ENCODE data around the gene STX18. TPM values are rescaled to one million over a fixed set of nuclear protein-coding genes. Genes with fewer than 3 reads are reported as not detected.

STX18 gene
- total RNA-seq, 1 donor from 2014 or later = 24.0 TPM

DNA sequence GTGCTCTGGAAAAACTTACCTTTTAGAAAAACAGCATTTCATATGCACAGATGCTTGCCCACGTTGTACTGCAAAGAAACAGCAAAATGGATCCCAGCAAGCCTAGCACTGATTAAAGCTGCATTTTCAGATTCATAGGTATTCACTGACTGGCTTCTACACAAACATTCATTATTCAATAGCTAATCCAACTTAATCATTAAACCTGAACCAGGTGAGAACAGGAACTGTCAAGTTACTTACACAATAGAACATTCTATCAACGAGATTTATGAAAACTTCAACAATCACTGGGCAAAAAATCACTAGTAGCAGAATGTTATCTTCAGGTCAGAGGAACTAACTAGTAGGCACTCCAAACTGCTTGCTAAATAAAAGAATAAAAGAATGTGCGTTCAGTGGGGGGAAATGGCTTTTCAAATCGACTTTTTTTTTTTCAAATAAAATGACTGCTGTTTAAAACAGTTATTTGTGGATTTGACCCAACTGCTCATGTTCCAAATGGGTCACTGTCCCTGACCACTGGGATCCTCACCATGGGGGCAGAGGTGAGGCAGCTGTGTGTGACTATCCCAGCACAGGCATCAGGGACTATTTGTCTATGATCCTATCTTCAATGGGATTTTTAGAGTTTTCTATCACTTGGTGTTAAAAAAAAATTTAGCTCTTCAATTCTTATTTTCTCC lies 42.3 kb downstream of the STX18 start:
- H3K36me3 ChIP-seq (ENCODE audit: insufficient read depth, low read length) = no peaks in the 10 kb centered on the region
- H3K4me3 ChIP-seq (ENCODE audit: insufficient read depth, low read depth, low read length) = no peak overlapping the region
- DNase-seq (ENCODE audit: low read depth) = no peak
- H3K27ac ChIP-seq (ENCODE audit: low read depth, low read length) = no peak overlapping the region
- H3K27ac Mint-ChIP-seq (ENCODE audit: unreplicated experiment) = no peak overlapping the region
- peaks cover 57% of the 10 kb centered on the region for H4K20me1 ChIP-seq (ENCODE audit: insufficient read depth, low read length)
- no peak overlapping the region for H3K9ac ChIP-seq (ENCODE audit: low read length)
- peaks cover 6% of the 10 kb centered on the region for H3K4me1 ChIP-seq (ENCODE audit: insufficient read depth, low read length)
- H3K27me3 ChIP-seq (ENCODE audit: insufficient read depth, low read length) = no peaks in the 10 kb centered on the region
- no peak overlapping the region for H2AFZ ChIP-seq (ENCODE audit: low read depth, low read length)
- no peak overlapping the region for H3K4me2 ChIP-seq (ENCODE audit: low read length)
- H3K9me3 Mint-ChIP-seq (ENCODE audit: unreplicated experiment) = no peaks in the 10 kb centered on the region
- H3K27me3 Mint-ChIP-seq (ENCODE audit: low read depth, unreplicated experiment) = no peaks in the 10 kb centered on the region
- no peak for TF ChIP-seq EZH2 (IDR thresholded peaks at IDR 0.05; ENCODE audit: insufficient read depth, low read length)
- TF ChIP-seq, protein P1, sequence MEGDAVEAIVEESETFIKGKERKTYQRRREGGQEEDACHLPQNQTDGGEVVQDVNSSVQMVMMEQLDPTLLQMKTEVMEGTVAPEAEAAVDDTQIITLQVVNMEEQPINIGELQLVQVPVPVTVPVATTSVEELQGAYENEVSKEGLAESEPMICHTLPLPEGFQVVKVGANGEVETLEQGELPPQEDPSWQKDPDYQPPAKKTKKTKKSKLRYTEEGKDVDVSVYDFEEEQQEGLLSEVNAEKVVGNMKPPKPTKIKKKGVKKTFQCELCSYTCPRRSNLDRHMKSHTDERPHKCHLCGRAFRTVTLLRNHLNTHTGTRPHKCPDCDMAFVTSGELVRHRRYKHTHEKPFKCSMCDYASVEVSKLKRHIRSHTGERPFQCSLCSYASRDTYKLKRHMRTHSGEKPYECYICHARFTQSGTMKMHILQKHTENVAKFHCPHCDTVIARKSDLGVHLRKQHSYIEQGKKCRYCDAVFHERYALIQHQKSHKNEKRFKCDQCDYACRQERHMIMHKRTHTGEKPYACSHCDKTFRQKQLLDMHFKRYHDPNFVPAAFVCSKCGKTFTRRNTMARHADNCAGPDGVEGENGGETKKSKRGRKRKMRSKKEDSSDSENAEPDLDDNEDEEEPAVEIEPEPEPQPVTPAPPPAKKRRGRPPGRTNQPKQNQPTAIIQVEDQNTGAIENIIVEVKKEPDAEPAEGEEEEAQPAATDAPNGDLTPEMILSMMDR (IDR thresholded peaks at IDR 0.05; ENCODE audit: insufficient read depth, low read depth, low read length) = no peak
- H3K4me1 Mint-ChIP-seq (ENCODE audit: low read depth, unreplicated experiment) = peaks cover 26% of the 10 kb centered on the region
- FAIRE-seq = no peak
- no peak overlapping the region for H3K4me3 Mint-ChIP-seq (ENCODE audit: unreplicated experiment)
- no peaks in the 10 kb centered on the region for H3K9me3 ChIP-seq (ENCODE audit: insufficient read depth, low read depth, low read length)
- H3K36me3 Mint-ChIP-seq (ENCODE audit: low read depth, unreplicated experiment) = no peaks in the 10 kb centered on the region
- peaks cover 19% of the 10 kb centered on the region for H3K79me2 ChIP-seq (ENCODE audit: insufficient read depth, low read length)

DNA sequence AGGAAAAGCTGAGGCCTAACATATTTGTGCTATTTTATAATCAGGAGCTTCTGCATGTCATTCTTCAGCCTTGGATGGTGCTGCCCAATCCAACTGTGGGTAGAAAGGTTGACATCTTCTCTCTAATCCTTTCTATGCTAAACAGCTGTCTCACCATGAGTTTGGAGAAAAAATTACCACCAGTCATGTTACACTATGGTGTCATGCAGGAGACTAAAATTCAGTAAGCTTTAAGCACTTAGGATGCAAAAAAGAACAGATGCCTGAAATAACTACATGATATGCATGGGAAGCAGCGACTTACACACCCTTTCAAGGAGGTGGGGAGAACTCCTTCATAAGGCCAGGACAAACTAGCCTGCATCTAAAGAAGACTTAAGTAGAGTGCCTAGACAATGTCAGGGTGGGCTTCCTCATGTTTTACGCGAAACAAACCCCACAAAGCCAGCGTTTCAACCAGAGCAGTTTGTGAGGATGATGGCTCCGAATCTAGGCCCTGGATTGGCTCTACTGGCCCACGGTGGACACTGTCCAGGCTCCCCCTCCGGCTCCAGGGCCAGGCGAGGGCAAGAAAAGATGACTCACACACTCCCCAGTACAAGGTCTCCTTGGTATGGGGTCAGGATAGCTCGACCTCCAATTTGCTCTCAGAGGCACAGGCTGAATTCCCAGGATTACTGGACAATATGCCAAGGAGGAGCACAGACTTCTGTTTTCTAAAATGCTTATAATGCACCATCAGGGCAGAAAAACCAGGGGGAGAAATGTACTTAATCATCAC lies 45.1 kb downstream of the STX18 start:
- peaks cover 22% of the 10 kb centered on the region for H3K4me1 Mint-ChIP-seq (ENCODE audit: low read depth, unreplicated experiment)
- Histone ChIP-seq H3K4me2 (ENCODE audit: low read length) (no peak overlapping the region), H3K4me3 (ENCODE audit: insufficient read depth, low read depth, low read length) (no peak overlapping the region)

More for the DNA sequence above, 45.1 kb downstream of the STX18 start:
- H3K27me3 Mint-ChIP-seq (ENCODE audit: low read depth, unreplicated experiment) = no peaks in the 10 kb centered on the region
- Histone ChIP-seq H3K27ac (ENCODE audit: low read depth, low read length) (no peak overlapping the region), H3K27me3 (ENCODE audit: insufficient read depth, low read length) (no peaks in the 10 kb centered on the region), H4K20me1 (ENCODE audit: insufficient read depth, low read length) (peaks cover 58% of the 10 kb centered on the region), H3K9ac (ENCODE audit: low read length) (no peak overlapping the region), H3K79me2 (ENCODE audit: insufficient read depth, low read length) (peaks cover 21% of the 10 kb centered on the region), H3K4me1 (ENCODE audit: insufficient read depth, low read length) (peaks cover 2% of the 10 kb centered on the region), H3K36me3 (ENCODE audit: insufficient read depth, low read length) (no peaks in the 10 kb centered on the region), H2AFZ (ENCODE audit: low read depth, low read length) (no peak overlapping the region), H3K9me3 (ENCODE audit: insufficient read depth, low read depth, low read length) (no peaks in the 10 kb centered on the region)
- DNase-seq (ENCODE audit: low read depth) (no peak), FAIRE-seq (no peak)
- TF ChIP-seq, protein P1 (IDR thresholded peaks at IDR 0.05; ENCODE audit: insufficient read depth, low read depth, low read length) = no peak
- no peak for TF ChIP-seq EZH2 (IDR thresholded peaks at IDR 0.05; ENCODE audit: insufficient read depth, low read length)
- H3K36me3 Mint-ChIP-seq (ENCODE audit: low read depth, unreplicated experiment) = no peaks in the 10 kb centered on the region
- H3K4me3 Mint-ChIP-seq (ENCODE audit: unreplicated experiment) = no peak overlapping the region
- peak overlapping the region; percentile 64 for H3K27ac Mint-ChIP-seq (ENCODE audit: unreplicated experiment)
- H3K9me3 Mint-ChIP-seq (ENCODE audit: unreplicated experiment) = no peaks in the 10 kb centered on the region

All from astrocyte (in vitro differentiated cells and primary cell).